Colonic mucosa (tissue), 4 donors: Measurements from ENCODE around the gene HIRIP3. TPM values are rescaled to one million over a fixed set of nuclear protein-coding genes. Genes with fewer than 3 reads are reported as not detected.
A peak's percentile ranks its signal among the peaks of the same experiment; 100 is the strongest.

Experiments used
- DNase-seq: peaks from one replicate; pipeline ENCODE4 v3.0.0-alpha.2; 2020
- H3K27ac ChIP-seq: fragments of 200-600 bp; one replicate; pipeline ENCODE4 v1.8.0; 2021
- H3K27me3 ChIP-seq: fragments of 200-600 bp; one replicate; pipeline ENCODE4 v1.8.0; 2021
- H3K36me3 ChIP-seq: fragments of 200-600 bp; one replicate; pipeline ENCODE4 v1.8.0; 2021
- H3K4me1 ChIP-seq: fragments of 200-600 bp; one replicate; pipeline ENCODE4 v1.8.0; 2021; ENCODE audit warnings: mild to moderate bottlenecking
- H3K4me3 ChIP-seq: fragments of 200-600 bp; one replicate; pipeline ENCODE4 v1.8.0; 2021
- H3K9ac ChIP-seq, 2 donors: one replicate each; pipeline ENCODE4 v1.7.0; 2013; ENCODE audit warnings: control low read depth in 2 of 2, low read depth in 2 of 2, low read length in 2 of 2
- H3K9me3 ChIP-seq: fragments of 200-600 bp; one replicate; pipeline ENCODE4 v1.8.0; 2021
- CTCF ChIP-seq: fragments of 200-600 bp; IDR thresholded peaks from one replicate; pipeline ENCODE4 v1.8.0; 2022; ENCODE audit warnings: antibody characterized with exemption, mild to moderate bottlenecking
- intact Hi-C: fragments of 100-400 bp; cut with DNase I; formaldehyde crosslinking; loops from one replicate; pipeline ENCODE4 v1.14.1; 2022
- total RNA-seq, 2 donors: library from RNA; stranded (reverse); fragmentation: NEBNext Ultra II Directional in 1 of 2; extraction: Animal tissue kit (Norgen Biotek cat#: 25700) in 1 of 2; gene quantifications; one replicate each; pipeline ENCODE4 v1.2.1, GENCODE V29; 2021
- donor health status: healthy.
- donor health status: DM: no; HTN: no; CAD: no.
- donor health status: DM: no; HTN: no; CAD: no.

The HIRIP3 gene
- total RNA-seq, 2 donors from 2014 or later: 7.5 to 18.4 TPM

GRCh38 chr16:29993191-29993902 is 2.1 kb downstream of the HIRIP3 start:
- H3K36me3 ChIP-seq: no peaks in the 10 kb centered on the region
- intact Hi-C loops: no loop called here

GRCh38 chr16:29992344-29992967 is 3.0 kb downstream of the HIRIP3 start:
- Histone ChIP-seq H3K27me3 (no peaks in the 10 kb centered on the region), H3K4me3 (no peak overlapping the region), H3K4me1 (peaks cover 9% of the 10 kb centered on the region), H3K27ac (no peak overlapping the region), H3K36me3 (no peaks in the 10 kb centered on the region), H3K9me3 (no peaks in the 10 kb centered on the region), H3K9ac (no peak overlapping the region)
- DNase-seq: no peak
- no peak for TF ChIP-seq CTCF
- intact Hi-C loops: no loop called here

More at GRCh38 chr16:29993191-29993902, 2.1 kb downstream of the HIRIP3 start:
- no peaks in the 10 kb centered on the region for H3K27me3 ChIP-seq
- no peak for DNase-seq
- H3K9ac ChIP-seq: peak overlapping the region in 1 of 2 donors; percentile 1
- no peak for TF ChIP-seq CTCF
- H3K4me1 ChIP-seq: peaks cover 9% of the 10 kb centered on the region
- H3K4me3 ChIP-seq: no peak overlapping the region
- no peaks in the 10 kb centered on the region for H3K9me3 ChIP-seq
- no peak overlapping the region for H3K27ac ChIP-seq

- Histone ChIP-seq H3K9me3 (no peaks in the 10 kb centered on the region), H3K27ac (no peak overlapping the region), H3K9ac (no peak overlapping the region), H3K4me3 (no peak overlapping the region), H3K36me3 (no peaks in the 10 kb centered on the region), H3K27me3 (no peaks in the 10 kb centered on the region), H3K4me1 (peaks cover 4% of the 10 kb centered on the region)
- TF ChIP-seq CTCF: no peak
- intact Hi-C loops: no loop called here
- no peak for DNase-seq
These were observed 3.9 kb downstream of the HIRIP3 start for GRCh38 chr16:29991571-29991904.

GRCh38 chr16:29990883-29991570 is 4.4 kb downstream of the HIRIP3 start:
- no peak for DNase-seq
- Histone ChIP-seq H3K27ac (no peak overlapping the region), H3K9ac (no peak overlapping the region), H3K9me3 (no peaks in the 10 kb centered on the region), H3K36me3 (no peaks in the 10 kb centered on the region), H3K27me3 (no peaks in the 10 kb centered on the region), H3K4me3 (no peak overlapping the region), H3K4me1 (peaks cover 4% of the 10 kb centered on the region)
- intact Hi-C loops: no loop called here
- TF ChIP-seq CTCF: no peak

- H3K27ac ChIP-seq: peak overlapping the region; percentile 65
- H3K9ac ChIP-seq: peak overlapping the region in 1 of 2 donors; percentile 42
- no peaks in the 10 kb centered on the region for H3K27me3 ChIP-seq
- peaks cover 4% of the 10 kb centered on the region for H3K4me1 ChIP-seq
- no peaks in the 10 kb centered on the region for H3K9me3 ChIP-seq
- peak; percentile 52 for DNase-seq
- H3K36me3 ChIP-seq: peaks cover 7% of the 10 kb centered on the region
- TF ChIP-seq CTCF: no peak
- intact Hi-C loops: no loop called here
- H3K4me3 ChIP-seq: no peak overlapping the region
These were observed 5.4 kb downstream of the HIRIP3 start for GRCh38 chr16:29990034-29990433.
